B cell (primary cell): ENCODE results near the gene XIRP2. TPM values are rescaled to one million over a fixed set of nuclear protein-coding genes. Genes with fewer than 3 reads are reported as not detected.

Experiments used
- ATAC-seq: fragments of 200-7000 bp; cut with Tn5 transposase; one replicate; pipeline ENCODE4 v1.10.0; 2021; ENCODE audit warnings: low read depth, mild to moderate bottlenecking, moderate number of reproducible peaks, moderate library complexity
- CTCF ChIA-PET: fragments of 350-600 bp; sonication (Branson Sonifier 250); formaldehyde crosslinking; loops from one replicate; lab custom pipeline; 2021; ENCODE audit warnings: antibody characterized with exemption, inconsistent platforms; lab: Charles Lee
- POLR2A ChIA-PET: fragments of 350-600 bp; sonication (Branson Sonifier 250); formaldehyde crosslinking; loops from one replicate; lab custom pipeline; 2021; ENCODE audit warnings: antibody characterized with exemption; lab: Charles Lee
- DNase-seq: peaks from one replicate; pipeline ENCODE4 v3.0.0; 2013
- H2AFZ ChIP-seq: 2 replicates; pipeline ENCODE4 v1.6.1; 2012; ENCODE audit warnings: mild to moderate bottlenecking, low read depth, low read length; ENCODE audit not compliant: insufficient read depth, poor library complexity, severe bottlenecking
- H3K27ac ChIP-seq, 2 donors: 1 replicate in 1 of 2; 2 replicates in 1 of 2; pipeline ENCODE4 v1.5.1; 2012 to 2013; ENCODE audit warnings: low read length in 2 of 2, mild to moderate bottlenecking in 2 of 2, moderate library complexity in 1 of 2
- H3K27me3 ChIP-seq, 4 experiments: fragments of 200-600 bp in 1 of 4; sonication (generic) in 1 of 4; replicated peaks in 1 of 4; 1 replicate in 2 of 4; 2 replicates in 2 of 4; pipeline versions ENCODE4 v1.6.1 to v1.7.0; 2013 to 2016; ENCODE audit warnings: low read length in 3 of 4, mild to moderate bottlenecking in 2 of 4, mixed read lengths in 1 of 4, moderate library complexity in 1 of 4; ENCODE audit not compliant: insufficient read depth in 4 of 4, control insufficient read depth in 3 of 4; ENCODE audit errors: control extremely low read depth in 1 of 4
- H3K36me3 ChIP-seq, 2 experiments: replicated peaks in 1 of 2; 1 replicate in 1 of 2; 2 replicates in 1 of 2; pipeline versions ENCODE4 v1.6.1 to v1.7.1; 2013; ENCODE audit warnings: low read length in 1 of 2; ENCODE audit not compliant: insufficient read depth in 2 of 2, control insufficient read depth in 1 of 2; ENCODE audit errors: control extremely low read depth in 1 of 2, extremely low read depth in 1 of 2
- H3K4me1 ChIP-seq, 2 donors: fragments of 200-600 bp in 1 of 2; sonication (generic) in 1 of 2; 1 replicate in 1 of 2; 2 replicates in 1 of 2; pipeline versions ENCODE4 v1.5.1 to v1.6.1; 2013 to 2017; ENCODE audit warnings: low read length in 2 of 2; ENCODE audit not compliant: control insufficient read depth in 2 of 2, insufficient read depth in 2 of 2
- H3K4me2 ChIP-seq: replicated peaks from 2 replicates; pipeline ENCODE3; 2012; ENCODE audit warnings: mild to moderate bottlenecking, low read depth, low read length; ENCODE audit not compliant: poor library complexity, severe bottlenecking
- H3K4me3 ChIP-seq, 5 experiments: fragments of 200-600 bp in 1 of 5; sonication (generic) in 1 of 5; 1 replicate in 3 of 5; 2 replicates in 2 of 5; pipeline versions ENCODE4 v1.5.1 to v1.7.0; 2011 to 2016; ENCODE audit warnings: low read length in 4 of 5, mild to moderate bottlenecking in 4 of 5, low read depth in 2 of 5, control low read depth in 1 of 5, moderate library complexity in 1 of 5; ENCODE audit not compliant: insufficient read depth in 1 of 5; ENCODE audit errors: control extremely low read depth in 1 of 5, extremely low read depth in 1 of 5
- H3K79me2 ChIP-seq: fragments of 200-600 bp; sonication (generic); one replicate; pipeline ENCODE4 v1.6.0; 2016; ENCODE audit warnings: low read length; ENCODE audit not compliant: control insufficient read depth, insufficient read depth
- H3K9ac ChIP-seq: fragments of 200-600 bp; sonication (generic); 2 replicates; pipeline ENCODE4 v1.6.1; 2017; ENCODE audit warnings: mild to moderate bottlenecking, low read length, moderate library complexity
- H3K9me3 ChIP-seq, 3 donors: one replicate each; pipeline versions ENCODE4 v1.6.1 to v1.7.1; 2013; ENCODE audit warnings: low read length in 2 of 3; ENCODE audit not compliant: control insufficient read depth in 2 of 3, insufficient read depth in 1 of 3; ENCODE audit errors: control extremely low read depth in 1 of 3
- H4K20me1 ChIP-seq: 2 replicates; pipeline ENCODE4 v1.6.0; 2012; ENCODE audit warnings: mild to moderate bottlenecking, low read length; ENCODE audit not compliant: insufficient read depth, control insufficient read depth, poor library complexity, severe bottlenecking
- H3K27ac Mint-ChIP-seq: one replicate; pipeline ENCODE4 v1.8.0; 2021; ENCODE audit warnings: mixed read lengths
- H3K27me3 Mint-ChIP-seq: one replicate; pipeline ENCODE4 v1.8.0; 2021; ENCODE audit warnings: mixed read lengths
- H3K4me1 Mint-ChIP-seq: one replicate; pipeline ENCODE4 v1.8.0; 2021; ENCODE audit warnings: mixed read lengths
- H3K4me3 Mint-ChIP-seq: one replicate; pipeline ENCODE4 v1.8.0; 2021; ENCODE audit warnings: mixed read lengths
- H3K9me3 Mint-ChIP-seq: one replicate; pipeline ENCODE4 v1.8.0; 2022; ENCODE audit warnings: mixed read lengths; ENCODE audit not compliant: insufficient read depth
- CTCF ChIP-seq: fragments of 200-600 bp; IDR thresholded peaks from one replicate; pipeline ENCODE4 v1.8.0; 2022; ENCODE audit warnings: antibody characterized with exemption, mild to moderate bottlenecking
- EZH2 ChIP-seq: IDR thresholded peaks from 2 replicates; pipeline ENCODE4 v1.6.1; 2012; ENCODE audit warnings: borderline replicate concordance, low read depth, mild to moderate bottlenecking, moderate library complexity, low read length; ENCODE audit not compliant: insufficient read depth, poor library complexity, severe bottlenecking
- WGBS: methylation state at CpG from one replicate; pipeline ENCODE4 v1.1.5; 2013; ENCODE audit warnings: missing lambda C conversion rate; ENCODE audit not compliant: insufficient coverage; 5-methylcytosine and 5-hydroxymethylcytosine counted together
- intact Hi-C: fragments of 100-400 bp; cut with micrococcal nuclease; formaldehyde crosslinking; loops from one replicate; pipeline ENCODE4 v1.10.0; 2022
- polyA plus RNA-seq: library from polyadenylated mRNA; depleted of rRNA; stranded (reverse); fragments of >200 nt; gene quantifications from 2 replicates; pipeline ENCODE4 v1.2.3, GENCODE V29; 2012
- total RNA-seq, 2 donors: library from RNA; stranded (reverse); fragments of 120-200 nt in 1 of 2; gene quantifications; 1 replicate in 1 of 2; 2 replicates in 1 of 2; pipeline versions ENCODE4 v1.2.3 to v1.2.4, GENCODE V29; 2013 to 2022

The XIRP2 gene
- total and polyA plus RNA-seq, 2 donors (not counting 1 experiment from before 2014, with no cell fraction given) = not detected

GRCh38 chr2:166972002-166972401, 83.7 kb downstream of the XIRP2 start:
- ATAC-seq = no peak
- no CpG with 5 or more reads among the region's 4 CpGs for WGBS
- Histone ChIP-seq H3K9me3 (no peaks in the 10 kb centered on the region), H3K79me2 (no peaks in the 10 kb centered on the region), H3K27me3 (no peaks in the 10 kb centered on the region), H3K36me3 (no peaks in the 10 kb centered on the region), H4K20me1 (no peaks in the 10 kb centered on the region), H3K4me3 (no peak overlapping the region), H3K4me2 (no peak overlapping the region), H3K27ac (no peak overlapping the region), H3K9ac (no peak overlapping the region), H3K4me1 (no peaks in the 10 kb centered on the region), H2AFZ (no peak overlapping the region)
- ChIA-PET POLR2A (no interaction called here), CTCF (no interaction called here)
- TF ChIP-seq CTCF = no peak
- TF ChIP-seq EZH2 = no peak
- Mint-ChIP-seq H3K27me3 (no peaks in the 10 kb centered on the region), H3K4me1 (no peaks in the 10 kb centered on the region), H3K9me3 (no peaks in the 10 kb centered on the region), H3K27ac (no peak overlapping the region), H3K4me3 (no peak overlapping the region)
- intact Hi-C loops = no loop called here
- DNase-seq = no peak

GRCh38 chr2:166972418-166972817, 84.1 kb downstream of the XIRP2 start:
- no peaks in the 10 kb centered on the region for H3K4me1 Mint-ChIP-seq
- H3K27ac Mint-ChIP-seq = no peak overlapping the region
- H3K9me3 ChIP-seq = no peaks in the 10 kb centered on the region
- ATAC-seq = no peak
- CTCF ChIA-PET = no interaction called here
- no peaks in the 10 kb centered on the region for H3K9me3 Mint-ChIP-seq
- POLR2A ChIA-PET = no interaction called here
- TF ChIP-seq EZH2 = no peak
- TF ChIP-seq CTCF = no peak
- intact Hi-C loops = no loop called here
- no peak for DNase-seq
- H3K27me3 Mint-ChIP-seq = no peaks in the 10 kb centered on the region
- no peak overlapping the region for H2AFZ ChIP-seq
- H3K9ac ChIP-seq = no peak overlapping the region
- no peak overlapping the region for H3K4me2 ChIP-seq
- no peaks in the 10 kb centered on the region for H4K20me1 ChIP-seq
- H3K4me3 ChIP-seq = no peak overlapping the region
- H3K79me2 ChIP-seq = no peaks in the 10 kb centered on the region
- no peaks in the 10 kb centered on the region for H3K4me1 ChIP-seq
- H3K27ac ChIP-seq = no peak overlapping the region
- H3K4me3 Mint-ChIP-seq = no peak overlapping the region
- no peaks in the 10 kb centered on the region for H3K36me3 ChIP-seq
- no peaks in the 10 kb centered on the region for H3K27me3 ChIP-seq
